Activated CD4-positive, alpha-beta memory T cell treated with anti-CD3 and anti-CD28 coated beads for 36 hours (primary cell): ENCODE data around the gene TSPAN5. TPM values are rescaled to one million over a fixed set of nuclear protein-coding genes. Genes with fewer than 3 reads are reported as not detected.
"Not testable (repeated sequence)": the region's sequence is repeated elsewhere in the genome, so short reads cannot be mapped to it uniquely, and the experiment has no call there.

Experiments
- CTCF ChIA-PET: fragments of 350-600 bp; sonication (Branson Sonifier 250); formaldehyde crosslinking; loops from one replicate; lab custom pipeline; 2021; ENCODE audit warnings: antibody characterized with exemption, inconsistent platforms; lab: Charles Lee
- POLR2A ChIA-PET: fragments of 350-600 bp; sonication (Branson Sonifier 250); formaldehyde crosslinking; loops from one replicate; lab custom pipeline; 2021; ENCODE audit warnings: antibody characterized with exemption; lab: Charles Lee
- DNase-seq: peaks from one replicate; pipeline ENCODE4 v3.0.0-alpha.2; 2020
- H3K27ac Mint-ChIP-seq: one replicate; pipeline ENCODE4 v1.8.0; 2021; ENCODE audit warnings: mixed read lengths
- H3K27me3 Mint-ChIP-seq: one replicate; pipeline ENCODE4 v1.8.0; 2021; ENCODE audit warnings: mixed read lengths
- H3K36me3 Mint-ChIP-seq: one replicate; pipeline ENCODE4 v1.8.0; 2021; ENCODE audit warnings: mixed read lengths
- H3K4me1 Mint-ChIP-seq: one replicate; pipeline ENCODE4 v1.8.0; 2021; ENCODE audit warnings: low read depth, mixed read lengths
- H3K4me3 Mint-ChIP-seq: one replicate; pipeline ENCODE4 v1.8.0; 2021; ENCODE audit warnings: mild to moderate bottlenecking, mixed read lengths
- H3K9me3 Mint-ChIP-seq: one replicate; pipeline ENCODE4 v1.8.0; 2021; ENCODE audit warnings: mixed read lengths
- intact Hi-C: fragments of 100-400 bp; cut with micrococcal nuclease; formaldehyde crosslinking; loops from one replicate; pipeline ENCODE4 v1.15.1; 2023
- total RNA-seq, 2 experiments: library from RNA; stranded (reverse); gene quantifications; one replicate each; pipeline ENCODE4 v1.2.3, GENCODE V29; 2021

The TSPAN5 gene
- total RNA-seq, 2 experiments from 2014 or later: 19.2 to 20.4 TPM

DNA sequence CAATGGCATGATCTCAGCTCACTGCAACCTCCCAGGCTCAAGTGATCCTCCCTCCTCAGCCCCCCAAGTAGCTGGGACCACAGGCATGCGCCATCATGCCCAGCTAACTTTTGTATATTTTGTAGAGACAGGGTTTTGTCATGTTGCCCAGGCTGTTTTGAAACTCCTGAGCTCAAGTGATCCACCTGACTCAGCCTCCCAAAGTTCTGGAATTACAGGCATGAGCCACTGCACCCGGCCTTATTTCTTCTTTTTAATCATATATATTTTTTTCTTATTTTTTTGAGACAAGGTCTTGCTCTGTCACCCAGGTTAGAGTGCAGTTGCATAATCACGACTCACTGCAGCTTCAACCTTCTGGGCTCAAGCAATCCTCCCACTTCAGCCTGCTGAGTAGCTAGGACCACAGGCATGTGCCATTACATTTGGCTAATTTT, 184.0 kb downstream of the TSPAN5 start:
- no peaks in the 10 kb centered on the region for H3K9me3 Mint-ChIP-seq
- peak; percentile 56 for DNase-seq
- H3K36me3 Mint-ChIP-seq: peaks cover 55% of the 10 kb centered on the region
- no peak overlapping the region for H3K27ac Mint-ChIP-seq
- intact Hi-C loops: loop anchor here (2.0 kb wide), 1 partner anchor 390 kb away; no protein-coding TSS in a partner anchor
- POLR2A ChIA-PET: interaction anchor here (0.9 to 1.6 kb wide), 4 partner anchors 8 to 454 kb away, joined by 3 to 4 read pairs (median 4); partner anchors contain the start of genes EIF4E and TSPAN5
- H3K4me1 Mint-ChIP-seq: peaks cover 49% of the 10 kb centered on the region
- no peaks in the 10 kb centered on the region for H3K27me3 Mint-ChIP-seq
- H3K4me3 Mint-ChIP-seq: no peak overlapping the region
- CTCF ChIA-PET: interaction anchor here (1.0 kb wide), 1 partner anchor 521 kb away, joined by 3 read pairs; the partner anchor contains the start of gene METAP1

DNA sequence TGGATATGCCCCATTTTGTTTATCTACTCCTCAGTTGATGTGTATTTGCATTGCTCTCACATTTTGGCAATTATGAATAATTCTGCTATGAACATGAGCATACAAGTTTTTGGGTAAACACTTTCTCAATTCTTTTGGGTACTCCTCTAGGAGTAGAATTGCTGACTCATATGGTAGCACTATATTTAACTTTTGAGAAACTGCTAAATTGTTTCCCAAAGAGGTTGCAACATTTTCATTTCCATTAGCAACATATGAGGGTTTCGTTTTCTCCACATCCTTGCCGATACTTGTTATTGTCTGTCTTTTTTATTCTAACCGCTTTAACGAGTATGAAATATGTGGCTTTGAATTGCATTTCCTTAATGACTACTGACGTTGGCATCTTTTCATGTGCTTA, 185.4 kb downstream of the TSPAN5 start:
- H3K4me3 Mint-ChIP-seq: no peak overlapping the region
- ChIA-PET POLR2A (no interaction called here), CTCF (no interaction called here)
- peaks cover 42% of the 10 kb centered on the region for H3K4me1 Mint-ChIP-seq
- H3K27me3 Mint-ChIP-seq: no peaks in the 10 kb centered on the region
- no peaks in the 10 kb centered on the region for H3K9me3 Mint-ChIP-seq
- no peak overlapping the region for H3K27ac Mint-ChIP-seq
- no peak for DNase-seq
- H3K36me3 Mint-ChIP-seq: peaks cover 48% of the 10 kb centered on the region
- intact Hi-C loops: no loop called here

DNA sequence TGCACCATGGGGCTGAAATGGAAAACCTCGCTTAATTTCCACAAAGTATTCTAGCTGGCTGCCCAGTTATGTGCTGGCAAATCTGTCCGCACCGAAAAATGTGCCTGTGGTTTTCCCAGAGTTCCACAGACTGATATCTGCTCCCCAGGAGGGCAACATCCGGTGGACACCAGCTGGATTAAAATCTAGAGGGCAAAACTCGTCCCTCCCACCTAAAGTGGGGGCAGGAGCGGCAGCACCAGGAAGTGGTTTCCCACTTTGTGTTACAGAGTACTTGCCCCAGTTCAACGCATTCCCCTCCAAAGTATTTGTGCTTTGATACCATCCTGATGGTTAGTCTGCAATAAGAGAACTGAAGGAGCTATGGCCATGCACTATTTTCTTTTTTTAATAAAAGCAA, 187.6 kb downstream of the TSPAN5 start:
- Mint-ChIP-seq H3K9me3 (no peaks in the 10 kb centered on the region), H3K36me3 (peaks cover 40% of the 10 kb centered on the region), H3K27me3 (no peaks in the 10 kb centered on the region), H3K4me3 (no peak overlapping the region), H3K27ac (no peak overlapping the region), H3K4me1 (peaks cover 50% of the 10 kb centered on the region)
- ChIA-PET CTCF (interaction anchor here (1.0 kb wide), 1 partner anchor 586 kb away, joined by 3 read pairs; no protein-coding TSS in a partner anchor), POLR2A (interaction anchor here (1.1 kb wide), 1 partner anchor 210 kb away, joined by 4 read pairs; the partner anchor contains the start of gene RAP1GDS1)
- peak; percentile 15 for DNase-seq
- intact Hi-C loops: no loop called here

DNA sequence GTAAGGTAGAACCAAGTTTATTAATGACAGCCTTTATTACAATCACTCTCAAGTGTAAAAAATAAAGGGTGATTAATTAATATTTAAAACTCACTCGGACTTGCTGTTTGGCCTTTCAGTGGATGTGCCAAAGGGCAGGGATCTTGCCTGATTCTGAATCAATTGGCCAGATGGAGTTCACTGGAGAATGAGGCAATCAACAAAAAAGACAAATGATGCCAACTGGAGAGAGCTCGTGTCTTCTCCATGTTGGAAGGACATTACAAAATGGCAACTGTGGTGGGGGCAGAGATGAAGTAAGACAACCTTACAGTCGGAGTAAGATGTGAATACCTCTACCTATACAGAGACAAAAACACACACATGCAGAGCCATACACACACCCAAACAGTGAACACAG, 188.0 kb downstream of the TSPAN5 start:
- peaks cover 38% of the 10 kb centered on the region for H3K36me3 Mint-ChIP-seq
- no peak overlapping the region for H3K4me3 Mint-ChIP-seq
- intact Hi-C loops: no loop called here
- no peak for DNase-seq
- no peak overlapping the region for H3K27ac Mint-ChIP-seq
- CTCF ChIA-PET: interaction anchor here (1.5 kb wide), 1 partner anchor 524 kb away, joined by 4 read pairs; no protein-coding TSS in a partner anchor
- no peaks in the 10 kb centered on the region for H3K27me3 Mint-ChIP-seq
- H3K9me3 Mint-ChIP-seq: no peaks in the 10 kb centered on the region
- POLR2A ChIA-PET: interaction anchor here (1.4 kb wide), 1 partner anchor 132 kb away, joined by 3 read pairs; no protein-coding TSS in a partner anchor
- H3K4me1 Mint-ChIP-seq: peaks cover 49% of the 10 kb centered on the region

DNA sequence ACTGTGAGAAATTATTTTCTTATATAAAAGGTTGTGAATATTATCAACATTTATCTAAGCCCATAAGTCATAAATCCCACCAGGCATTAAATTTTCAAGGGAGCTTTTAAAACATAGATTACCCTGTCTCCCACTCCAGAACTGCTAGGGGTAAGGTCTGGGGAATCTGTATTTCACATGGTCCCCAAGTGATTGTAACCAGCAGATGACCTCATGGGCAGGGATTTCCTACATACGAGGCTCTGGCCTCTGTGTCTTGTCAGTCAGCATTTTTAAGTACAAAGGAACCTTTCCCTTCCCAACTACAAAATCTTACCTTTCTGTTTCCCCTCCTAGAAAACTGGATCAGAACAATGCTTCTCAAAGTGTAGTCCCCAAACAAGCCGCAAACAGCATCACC, 188.6 kb downstream of the TSPAN5 start:
- H3K4me3 Mint-ChIP-seq: no peak overlapping the region
- no peaks in the 10 kb centered on the region for H3K27me3 Mint-ChIP-seq
- H3K9me3 Mint-ChIP-seq: no peaks in the 10 kb centered on the region
- H3K4me1 Mint-ChIP-seq: peaks cover 43% of the 10 kb centered on the region
- intact Hi-C loops: loop anchor here (5.0 kb wide), 1 partner anchor 458 kb away; the partner anchor contains the start of gene EIF4E
- peaks cover 33% of the 10 kb centered on the region for H3K36me3 Mint-ChIP-seq
- ChIA-PET CTCF (interaction anchor here (0.6 to 1.5 kb wide), 2 partner anchors 525 to 586 kb away, joined by 3 to 4 read pairs; no protein-coding TSS in a partner anchor), POLR2A (interaction anchor here (1.4 kb wide), 1 partner anchor 132 kb away, joined by 3 read pairs; no protein-coding TSS in a partner anchor)
- no peak overlapping the region for H3K27ac Mint-ChIP-seq
- DNase-seq: no peak

DNA sequence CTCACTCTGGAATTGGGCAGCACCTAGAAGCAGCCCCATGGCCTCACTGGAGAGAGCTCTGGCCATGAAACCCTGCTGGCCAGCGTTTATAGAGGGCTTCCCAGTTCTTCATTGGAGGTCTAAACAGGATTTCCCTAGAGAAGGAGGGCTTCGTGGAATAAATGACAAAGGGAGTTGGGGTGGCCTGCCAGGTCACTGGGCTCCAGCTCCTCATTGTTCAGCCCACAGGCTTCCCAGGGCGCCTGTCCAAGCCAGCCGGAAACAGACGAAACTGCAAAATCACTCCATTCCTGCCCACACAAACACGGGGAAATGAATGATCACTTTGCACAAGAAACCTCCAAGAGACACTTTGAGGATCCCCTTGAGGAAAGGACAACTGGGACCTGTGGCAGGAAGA, 189.7 kb downstream of the TSPAN5 start:
- Mint-ChIP-seq H3K27ac (no peak overlapping the region), H3K4me3 (no peak overlapping the region), H3K27me3 (no peaks in the 10 kb centered on the region), H3K9me3 (no peaks in the 10 kb centered on the region), H3K4me1 (peaks cover 36% of the 10 kb centered on the region), H3K36me3 (peaks cover 24% of the 10 kb centered on the region)
- no peak for DNase-seq
- intact Hi-C loops: loop anchor here (5.0 kb wide), 1 partner anchor 459 kb away; the partner anchor contains the start of gene EIF4E
- ChIA-PET CTCF (interaction anchor here (0.9 to 2.1 kb wide), 9 partner anchors 14 to 587 kb away, joined by 4 to 21 read pairs (median 5); partner anchors contain the start of gene TSPAN5), POLR2A (no interaction called here)

DNA sequence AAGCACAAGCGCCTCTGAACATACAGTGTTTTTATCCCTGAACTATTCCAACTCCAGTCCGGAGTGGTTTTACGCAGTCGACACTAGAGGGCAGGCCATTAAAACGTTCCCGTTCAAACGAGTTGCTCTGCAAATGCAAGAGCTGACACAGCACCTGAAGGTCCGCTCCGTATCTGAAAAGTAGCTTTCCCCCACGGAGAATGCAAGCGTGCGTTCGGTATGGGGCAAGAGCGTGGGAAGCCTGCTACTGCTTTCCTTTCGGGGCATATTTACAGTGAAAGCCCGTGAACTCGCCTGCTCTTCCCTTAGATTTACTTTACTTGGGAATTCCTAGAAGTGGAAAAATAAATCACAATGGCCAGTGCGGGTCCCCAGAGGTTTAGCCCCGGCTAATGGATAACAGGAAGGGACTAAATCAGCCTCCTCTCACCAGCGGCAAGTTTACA, 190.8 kb downstream of the TSPAN5 start:
- intact Hi-C loops: loop anchor here (1.0 to 5.0 kb wide), 6 partner anchors 191 to 589 kb away; partner anchors contain the start of genes EIF4E, METAP1 and TSPAN5

DNA sequence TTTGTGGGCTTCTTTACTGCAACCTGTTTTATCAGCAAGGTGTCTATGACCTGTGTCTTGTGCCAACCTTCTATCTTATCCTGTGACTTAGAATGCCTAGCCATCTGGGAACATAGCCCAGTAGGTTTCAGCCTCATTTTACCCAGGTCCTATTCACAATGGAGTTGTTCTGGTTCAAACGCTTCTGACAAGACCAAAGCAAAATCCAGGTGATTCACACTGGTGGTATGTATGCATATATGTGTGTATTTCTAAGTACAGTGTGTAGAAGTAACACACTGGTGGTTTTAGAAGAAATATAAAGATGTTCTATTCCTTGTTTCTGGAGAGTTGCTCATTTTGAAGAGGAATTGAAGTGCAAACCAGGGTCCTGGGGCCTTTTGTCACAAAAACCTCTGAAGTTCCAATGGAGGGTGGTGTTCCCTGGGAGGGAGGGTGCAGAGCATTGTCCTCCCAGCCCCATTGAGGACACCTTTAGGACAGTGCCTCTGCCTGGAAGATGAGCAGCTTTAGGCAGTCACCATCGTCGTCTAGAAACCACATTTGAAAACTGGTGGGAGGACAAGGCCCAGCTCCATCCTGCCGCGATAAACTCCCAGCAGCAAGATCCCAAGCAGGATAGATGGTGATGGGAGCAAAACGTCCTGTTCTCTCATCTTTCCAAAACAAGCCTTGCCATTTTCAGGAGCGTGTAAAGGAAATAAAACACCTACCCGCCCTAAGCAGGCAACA, 191.4 kb downstream of the TSPAN5 start:
- H3K36me3 Mint-ChIP-seq: peaks cover 14% of the 10 kb centered on the region
- POLR2A ChIA-PET: interaction anchor here (0.6 to 1.1 kb wide), 3 partner anchors 26 to 193 kb away, joined by 3 read pairs; no protein-coding TSS in a partner anchor

More for the DNA sequence above, 190.8 kb downstream of the TSPAN5 start:
- H3K36me3 Mint-ChIP-seq: peaks cover 20% of the 10 kb centered on the region
- CTCF ChIA-PET: interaction anchor here (0.6 to 2.1 kb wide), 48 partner anchors 9 to 1094 kb away, joined by 3 to 21 read pairs (median 4); partner anchors contain the start of genes METAP1 and TSPAN5
- peak overlapping the region; percentile 67 for H3K4me3 Mint-ChIP-seq
- POLR2A ChIA-PET: interaction anchor here (0.6 to 1.1 kb wide), 3 partner anchors 27 to 192 kb away, joined by 3 read pairs; no protein-coding TSS in a partner anchor
- peak; percentile 82 for DNase-seq
- no peak overlapping the region for H3K27ac Mint-ChIP-seq
- no peaks in the 10 kb centered on the region for H3K27me3 Mint-ChIP-seq
- no peaks in the 10 kb centered on the region for H3K9me3 Mint-ChIP-seq
- H3K4me1 Mint-ChIP-seq: peaks cover 27% of the 10 kb centered on the region

DNA sequence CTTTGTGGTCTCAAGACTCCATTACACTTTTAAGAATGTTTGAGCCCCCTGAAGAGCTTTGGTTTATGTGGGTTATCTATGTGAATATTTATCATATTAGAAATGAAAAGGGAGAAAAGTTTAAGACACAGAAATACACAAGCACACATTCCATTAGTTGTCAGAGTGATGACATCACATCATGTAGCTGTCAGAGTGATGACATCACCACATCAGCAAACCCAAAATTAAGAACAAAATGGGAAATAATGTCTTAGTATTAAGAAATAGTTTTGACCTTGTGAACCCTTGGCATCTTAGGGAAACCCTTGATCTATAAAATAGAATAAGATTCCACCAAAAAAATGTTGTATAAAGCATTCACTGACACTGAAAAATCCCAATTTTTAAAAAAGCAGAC, 195.9 kb downstream of the TSPAN5 start:
- H3K36me3 Mint-ChIP-seq: peaks cover 2% of the 10 kb centered on the region
- intact Hi-C loops: no loop called here
- peaks cover 11% of the 10 kb centered on the region for H3K9me3 Mint-ChIP-seq
- ChIA-PET CTCF (no interaction called here), POLR2A (no interaction called here)
- no peaks in the 10 kb centered on the region for H3K27me3 Mint-ChIP-seq
- no peak for DNase-seq
- H3K4me3 Mint-ChIP-seq: no peak overlapping the region
- no peak overlapping the region for H3K27ac Mint-ChIP-seq
- peaks cover 9% of the 10 kb centered on the region for H3K4me1 Mint-ChIP-seq

More for the DNA sequence above, 191.4 kb downstream of the TSPAN5 start:
- no peaks in the 10 kb centered on the region for H3K27me3 Mint-ChIP-seq
- CTCF ChIA-PET: interaction anchor here (0.6 to 2.1 kb wide), 36 partner anchors 9 to 589 kb away, joined by 3 to 21 read pairs (median 4); partner anchors contain the start of genes METAP1 and TSPAN5
- no peak overlapping the region for H3K27ac Mint-ChIP-seq
- peaks cover 24% of the 10 kb centered on the region for H3K4me1 Mint-ChIP-seq
- peak overlapping the region; percentile 67 for H3K4me3 Mint-ChIP-seq
- intact Hi-C loops: loop anchor here (1.0 to 5.0 kb wide), 6 partner anchors 192 to 589 kb away; partner anchors contain the start of genes EIF4E, METAP1 and TSPAN5
- DNase-seq: no peak
- peaks cover 1% of the 10 kb centered on the region for H3K9me3 Mint-ChIP-seq

DNA sequence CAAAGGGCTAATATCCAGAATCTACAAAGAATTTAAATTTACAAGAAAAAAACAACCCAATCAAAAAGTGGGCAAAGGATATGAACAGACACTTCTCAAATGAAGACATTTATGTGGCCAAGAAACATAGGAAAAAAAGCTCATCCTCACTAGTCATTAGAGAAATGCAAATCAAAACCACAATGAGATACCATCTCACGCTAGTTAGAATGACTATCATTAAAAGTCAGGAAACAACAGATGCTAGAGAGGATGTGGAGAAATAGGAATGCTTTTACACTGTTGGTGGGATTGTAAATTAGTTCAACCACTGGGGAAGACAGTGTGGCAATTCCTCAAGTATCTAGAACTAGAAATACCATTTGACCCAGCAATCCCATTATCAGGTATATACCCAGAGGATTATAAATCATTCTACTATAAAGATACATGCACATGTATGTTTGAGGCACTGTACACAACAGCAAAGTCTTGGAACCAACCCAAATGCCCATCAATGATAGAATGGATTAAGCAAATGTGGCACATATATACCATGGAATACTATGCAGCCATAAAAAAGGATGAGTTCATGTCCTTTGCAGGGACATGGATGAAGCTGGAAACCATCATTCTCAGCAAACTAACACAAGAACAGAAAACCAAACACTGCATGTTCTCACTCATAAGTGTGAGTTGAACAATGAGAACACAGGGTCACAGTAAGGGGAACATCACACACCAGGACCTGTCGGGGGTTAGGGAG, 197.1 kb downstream of the TSPAN5 start:
- DNase-seq, H3K36me3 Mint-ChIP-seq, H3K4me3 Mint-ChIP-seq, H3K27me3 Mint-ChIP-seq, H3K4me1 Mint-ChIP-seq, POLR2A ChIA-PET, CTCF ChIA-PET, H3K27ac Mint-ChIP-seq, intact Hi-C loops: not testable (repeated sequence)
- peaks cover 11% of the 10 kb centered on the region for H3K9me3 Mint-ChIP-seq

DNA sequence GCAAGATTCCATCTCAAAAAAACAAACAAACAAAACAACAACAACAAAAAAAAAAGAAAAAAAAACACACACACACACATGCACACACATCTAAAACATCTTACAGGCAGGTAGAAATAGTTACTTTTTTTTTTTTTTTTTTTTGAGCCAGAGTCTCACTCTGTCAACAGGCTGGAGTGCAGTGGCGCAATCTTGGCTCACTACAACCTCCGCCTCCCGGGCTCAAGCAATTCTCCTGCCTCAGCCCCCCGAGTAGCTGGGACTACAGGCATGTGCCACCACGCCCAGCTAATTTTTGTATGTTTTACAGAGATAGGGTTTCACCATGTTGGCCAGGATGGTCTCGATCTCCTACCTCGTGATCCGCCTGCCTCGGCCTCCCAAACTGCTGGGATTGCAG, 201.0 kb downstream of the TSPAN5 start:
- POLR2A ChIA-PET, H3K27me3 Mint-ChIP-seq, H3K4me3 Mint-ChIP-seq, H3K36me3 Mint-ChIP-seq, CTCF ChIA-PET, DNase-seq, intact Hi-C loops, H3K27ac Mint-ChIP-seq: not testable (repeated sequence)
- peaks cover 15% of the 10 kb centered on the region for H3K9me3 Mint-ChIP-seq
- H3K4me1 Mint-ChIP-seq: peaks cover 10% of the 10 kb centered on the region
